ENCODE results near the gene GRM6. TPM values are rescaled to one million over a fixed set of nuclear protein-coding genes. Genes with fewer than 3 reads are reported as not detected.

The GRM6 gene
- not detected for total RNA-seq
- polyA plus RNA-seq: not detected
- total RNA-seq: not detected

DNA sequence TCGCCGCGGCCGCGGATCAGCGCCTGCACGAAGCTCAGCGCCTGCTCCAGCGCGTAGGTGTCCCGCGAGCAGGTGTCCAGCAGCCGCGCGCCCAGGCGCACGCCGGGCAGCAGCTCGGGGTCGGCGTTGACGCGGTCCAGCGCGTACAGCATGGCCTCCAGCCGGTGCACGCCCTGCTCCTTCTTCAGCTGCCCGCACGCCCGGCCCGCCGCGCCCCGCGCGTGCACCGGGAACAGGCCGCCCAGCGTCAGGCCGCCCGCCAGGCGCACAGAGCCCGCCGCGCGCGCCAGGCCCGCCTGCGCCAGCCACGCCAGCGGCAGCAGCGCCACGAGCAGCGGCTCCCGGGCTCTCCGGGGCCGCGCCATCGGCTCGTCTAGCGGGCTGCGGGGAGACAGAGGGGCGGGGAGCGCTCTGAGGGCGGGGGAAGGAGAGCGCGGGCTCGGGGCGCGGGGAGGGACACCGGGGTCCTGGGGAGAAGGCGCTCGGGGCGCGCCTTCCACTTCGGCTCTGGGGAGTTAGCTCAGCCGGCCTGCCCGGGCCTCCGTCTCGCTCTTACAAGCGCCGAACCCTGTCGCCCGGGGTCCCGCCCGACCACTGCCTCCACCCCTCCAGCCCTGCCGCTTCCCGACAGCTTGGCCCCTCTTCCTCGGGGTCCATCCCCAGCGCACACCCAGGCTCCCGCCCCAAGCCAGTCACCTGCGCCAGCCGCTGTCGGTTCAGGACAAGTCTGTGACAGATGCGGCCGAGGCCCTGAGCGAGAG, at the start of gene GRM6:
TSS of gene GRM6 (minus strand) at position 741 of the 761 bp plus-strand sequence. CDS start at position 365, 376 bp downstream.
- peak within 1 kb of the TSS in 2 of 9 donors; percentile 25 to 62 for H3K27ac Mint-ChIP-seq
- no peaks in the 10 kb centered on the region for H3K4me1 ChIP-seq (ENCODE audit: control insufficient read depth in 2 of 2, insufficient read depth in 2 of 2, low read length in 2 of 2)
- ATAC-seq (no peak), DNase-seq (no peak)
- no peaks in the 10 kb centered on the region for H3K36me3 ChIP-seq (ENCODE audit: control insufficient read depth in 2 of 3, insufficient read depth in 3 of 3, low read length in 3 of 3)
- POLR2A ChIA-PET: no interaction called here
- peaks cover 0 to 15% (median 9%) of the 10 kb centered on the region in 7 donors for H3K4me1 Mint-ChIP-seq
- CTCF ChIA-PET: no interaction called here
- peak within 1 kb of the TSS in 3 of 10 donors; percentile 44 to 66 (median 46) for H3K4me3 Mint-ChIP-seq
- intact Hi-C loops (cut with micrococcal nuclease): no loop called here
- H3K9me3 ChIP-seq (ENCODE audit: control insufficient read depth in 2 of 3, low read length in 3 of 3): peaks cover 0 to 6% (median 0%) of the 10 kb centered on the region in 3 experiments
- H3K9me3 Mint-ChIP-seq: peaks cover 0 to 18% (median 6%) of the 10 kb centered on the region in 11 donors
- no peak within 1 kb of the TSS for H3K27ac ChIP-seq (ENCODE audit: low read depth, low read length)
- H3K27me3 ChIP-seq (ENCODE audit: control insufficient read depth in 2 of 2, insufficient read depth in 2 of 2, low read length in 2 of 2): no peaks in the 10 kb centered on the region
- peaks cover 0 to 9% (median 4%) of the 10 kb centered on the region in 5 donors for H3K36me3 Mint-ChIP-seq
- H3K4me3 ChIP-seq (ENCODE audit: low read length): no peak within 1 kb of the TSS
- peaks cover 22 to 42% (median 30%) of the 10 kb centered on the region in 5 donors for H3K27me3 Mint-ChIP-seq

DNA sequence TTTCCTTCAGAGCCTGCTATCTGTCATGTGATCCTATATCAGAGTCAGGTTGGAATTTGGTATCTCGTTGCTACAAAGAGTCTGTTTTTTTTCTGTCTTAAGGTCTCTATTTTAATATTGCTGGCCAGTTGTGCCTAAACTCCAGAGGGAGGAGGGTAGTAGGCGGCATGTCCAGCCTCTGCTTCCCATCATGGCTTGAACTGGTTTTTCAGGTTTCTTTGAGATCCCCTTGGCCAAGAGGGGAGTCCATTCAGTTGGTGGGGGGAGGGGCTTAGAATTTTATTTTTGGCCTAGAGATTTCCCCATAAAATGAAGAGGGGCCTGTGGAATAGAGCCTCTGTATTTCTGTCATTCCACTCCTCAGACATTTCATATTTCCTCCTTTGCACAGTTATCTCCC, 49.6 kb upstream of the GRM6 start:
- peaks cover 2 to 27% (median 6%) of the 10 kb centered on the region in 5 donors for H3K36me3 Mint-ChIP-seq
- H3K9me3 Mint-ChIP-seq: peaks cover 9 to 90% (median 46%) of the 10 kb centered on the region in 11 donors
- ATAC-seq (no peak), DNase-seq (no peak)
- H3K27ac Mint-ChIP-seq: no peak overlapping the region
- intact Hi-C loops (cut with micrococcal nuclease): no loop called here
- H3K4me3 Mint-ChIP-seq: no peak overlapping the region
- POLR2A ChIA-PET: no interaction called here
- CTCF ChIA-PET: no interaction called here
- no peak overlapping the region for H3K27ac ChIP-seq (ENCODE audit: low read depth, low read length)
- H3K4me3 ChIP-seq (ENCODE audit: low read length): no peak overlapping the region
- H3K27me3 Mint-ChIP-seq: peaks cover 0 to 18% (median 10%) of the 10 kb centered on the region in 5 donors
- no peaks in the 10 kb centered on the region for H3K4me1 Mint-ChIP-seq
- H3K27me3 ChIP-seq (ENCODE audit: control insufficient read depth in 2 of 2, insufficient read depth in 2 of 2, low read length in 2 of 2): no peaks in the 10 kb centered on the region
- no peaks in the 10 kb centered on the region for H3K4me1 ChIP-seq (ENCODE audit: control insufficient read depth in 2 of 2, insufficient read depth in 2 of 2, low read length in 2 of 2)
- H3K9me3 ChIP-seq (ENCODE audit: control insufficient read depth in 2 of 3, low read length in 3 of 3): peaks cover 0 to 20% (median 0%) of the 10 kb centered on the region in 3 experiments
- no peaks in the 10 kb centered on the region for H3K36me3 ChIP-seq (ENCODE audit: control insufficient read depth in 2 of 3, insufficient read depth in 3 of 3, low read length in 3 of 3)

DNA sequence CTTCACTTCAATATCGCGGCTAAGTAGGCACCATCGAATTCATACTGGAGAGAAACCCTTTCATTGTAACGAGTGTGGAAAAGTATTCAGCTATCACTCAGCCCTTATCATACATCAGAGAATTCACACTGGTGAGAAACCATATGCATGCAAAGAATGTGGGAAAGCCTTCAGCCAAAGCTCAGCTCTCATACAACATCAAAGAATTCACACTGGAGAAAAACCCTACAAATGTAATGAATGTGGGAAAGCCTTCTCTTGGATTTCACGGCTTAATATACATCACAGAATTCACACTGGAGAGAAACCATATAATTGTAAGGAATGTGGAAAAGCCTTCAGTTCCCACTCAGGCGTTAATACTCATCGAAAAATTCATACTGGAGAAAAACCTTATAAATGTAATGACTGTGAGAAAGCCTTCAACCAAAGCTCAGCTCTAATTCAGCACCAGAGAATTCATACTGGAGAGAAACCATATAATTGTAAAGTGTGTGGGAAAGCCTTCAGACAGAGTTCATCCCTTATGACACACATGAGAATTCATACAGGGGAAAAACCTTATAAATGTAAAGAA, 38.0 kb upstream of the GRM6 start:
- H3K4me1 ChIP-seq (ENCODE audit: control insufficient read depth in 2 of 2, insufficient read depth in 2 of 2, low read length in 2 of 2): no peaks in the 10 kb centered on the region
- Mint-ChIP-seq H3K4me1 (peaks cover 0 to 6% (median 0%) of the 10 kb centered on the region in 7 donors), H3K4me3 (no peak overlapping the region), H3K9me3 (peaks cover 33 to 100% (median 86%) of the 10 kb centered on the region in 11 donors), H3K36me3 (peaks cover 46 to 80% (median 58%) of the 10 kb centered on the region in 5 donors), H3K27ac (no peak overlapping the region), H3K27me3 (no peaks in the 10 kb centered on the region)
- H3K36me3 ChIP-seq (ENCODE audit: control insufficient read depth in 2 of 3, insufficient read depth in 3 of 3, low read length in 3 of 3): peaks cover 40 to 53% (median 45%) of the 10 kb centered on the region in 3 experiments
- ChIA-PET CTCF (no interaction called here), POLR2A (interaction anchor here (0.8 to 1.6 kb wide), 3 partner anchors 10 to 173 kb away, joined by 3 to 7 read pairs (median 4); partner anchors contain the start of genes ZNF354B, ZNF354C and ZNF879)
- ATAC-seq (no peak), DNase-seq (peak in 2 of 9 donors; percentile 4 to 9)
- H3K9me3 ChIP-seq (ENCODE audit: control insufficient read depth in 2 of 3, low read length in 3 of 3): peaks cover 27 to 91% (median 54%) of the 10 kb centered on the region in 3 experiments
- H3K27me3 ChIP-seq (ENCODE audit: control insufficient read depth in 2 of 2, insufficient read depth in 2 of 2, low read length in 2 of 2): no peaks in the 10 kb centered on the region
- intact Hi-C loops (cut with micrococcal nuclease): no loop called here
- H3K27ac ChIP-seq (ENCODE audit: low read depth, low read length): no peak overlapping the region
- no peak overlapping the region for H3K4me3 ChIP-seq (ENCODE audit: low read length)

DNA sequence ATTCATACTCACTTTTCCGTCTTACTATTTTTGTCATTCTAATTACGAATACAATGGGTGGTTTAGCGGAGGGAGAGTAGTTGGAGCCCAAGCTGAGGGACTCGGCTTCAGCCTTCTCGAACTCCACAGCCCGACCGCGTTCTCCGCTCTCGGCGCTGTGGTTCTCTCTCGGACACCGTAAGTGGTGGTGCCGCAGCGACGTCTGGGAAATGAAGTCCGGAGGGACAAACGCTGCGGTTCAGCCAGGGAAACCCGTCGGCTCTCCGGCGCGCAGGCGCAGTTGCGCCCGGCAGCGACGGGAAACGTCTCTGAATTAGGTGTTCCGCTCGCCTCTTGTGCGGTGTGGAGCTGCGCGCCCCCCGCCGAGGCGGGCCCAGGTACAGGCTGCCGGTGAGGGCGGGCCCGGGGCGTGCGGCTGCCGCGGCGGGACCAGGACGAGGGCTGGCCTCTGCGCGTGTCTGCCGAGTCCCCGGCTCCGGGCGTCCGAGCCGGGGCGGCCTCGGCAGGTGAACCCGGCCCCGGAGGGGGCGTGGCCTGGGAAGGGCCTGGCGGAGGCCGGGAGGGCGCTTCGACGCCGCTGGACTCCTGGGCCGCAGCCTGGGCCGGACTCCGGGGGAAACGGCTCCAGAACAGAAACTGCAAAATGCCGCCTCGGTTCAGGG, 28.5 kb upstream of the GRM6 start, which contains the start of gene ZNF879:
TSS of gene ZNF879 (plus strand) at position 277 of the 662 bp plus-strand sequence. CDS start 1,201 bp downstream, outside the sequence.
- peak within 1 kb of the TSS; percentile 77 to 94 (median 90) for H3K27ac Mint-ChIP-seq
- H3K36me3 Mint-ChIP-seq: peaks cover 18 to 39% (median 35%) of the 10 kb centered on the region in 5 donors
- Histone ChIP-seq H3K27me3 (ENCODE audit: control insufficient read depth in 2 of 2, insufficient read depth in 2 of 2, low read length in 2 of 2) (no peaks in the 10 kb centered on the region), H3K9me3 (ENCODE audit: control insufficient read depth in 2 of 3, low read length in 3 of 3) (peaks cover 0 to 33% (median 4%) of the 10 kb centered on the region in 3 experiments), H3K27ac (ENCODE audit: low read depth, low read length) (peak within 1 kb of the TSS; percentile 75), H3K4me1 (ENCODE audit: control insufficient read depth in 2 of 2, insufficient read depth in 2 of 2, low read length in 2 of 2) (peaks cover 8% of the 10 kb centered on the region in 2 donors), H3K4me3 (ENCODE audit: low read length) (peak within 1 kb of the TSS; percentile 63), H3K36me3 (ENCODE audit: control insufficient read depth in 2 of 3, insufficient read depth in 3 of 3, low read length in 3 of 3) (peaks cover 15 to 27% (median 16%) of the 10 kb centered on the region in 3 experiments)
- ChIA-PET CTCF (interaction anchor here (0.7 to 1.2 kb wide), 2 partner anchors 37 to 534 kb away, joined by 3 to 4 read pairs; partner anchors contain the start of gene ZNF354C), POLR2A (interaction anchor here (0.5 to 2.7 kb wide), 4 partner anchors 10 to 400 kb away, joined by 3 to 22 read pairs (median 5); partner anchors contain the start of genes ZNF354B and ZNF354C)
- H3K4me3 Mint-ChIP-seq: peak within 1 kb of the TSS; percentile 87 to 99 (median 95)
- DNase-seq (peak; percentile 88 to 96 (median 94)), ATAC-seq (peak; percentile 97)
- peaks cover 5 to 59% (median 30%) of the 10 kb centered on the region in 11 donors for H3K9me3 Mint-ChIP-seq
- H3K27me3 Mint-ChIP-seq: peaks cover 0 to 6% (median 5%) of the 10 kb centered on the region in 5 donors
- H3K4me1 Mint-ChIP-seq: peaks cover 5 to 18% (median 12%) of the 10 kb centered on the region in 7 donors
- intact Hi-C loops (cut with micrococcal nuclease): loop anchor here (1.0 to 10.0 kb wide), 10 partner anchors 37 to 789 kb away; partner anchors contain the start of genes CLK4 (in 2 of the 2), ZNF354B (in 2 of the 2), ZNF354C (in 2 of the 2) and HNRNPH1 (in 1 of the 2)

DNA sequence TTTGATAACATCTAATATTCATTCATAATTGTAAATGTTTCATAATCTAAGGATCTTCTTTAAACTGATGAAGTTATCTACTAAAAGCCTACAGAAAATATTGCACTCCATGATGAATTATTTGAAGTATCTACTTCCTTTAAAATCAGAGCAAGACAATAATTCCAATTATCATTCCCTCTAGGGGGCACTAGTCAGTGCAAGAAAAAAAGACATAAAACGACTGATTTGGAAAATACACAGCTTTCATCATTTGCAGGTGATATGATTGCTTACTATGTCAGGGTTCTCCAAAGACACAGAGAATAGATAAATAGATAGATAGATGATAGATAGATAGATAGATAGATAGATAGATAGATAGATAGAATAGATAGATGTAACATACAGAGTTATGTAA, 13.5 kb upstream of the GRM6 start:
- ATAC-seq (no peak), DNase-seq (no peak)
- Histone ChIP-seq H3K9me3 (ENCODE audit: control insufficient read depth in 2 of 3, low read length in 3 of 3) (peaks cover 0 to 13% (median 0%) of the 10 kb centered on the region in 3 experiments), H3K27me3 (ENCODE audit: control insufficient read depth in 2 of 2, insufficient read depth in 2 of 2, low read length in 2 of 2) (no peaks in the 10 kb centered on the region), H3K4me1 (ENCODE audit: control insufficient read depth in 2 of 2, insufficient read depth in 2 of 2, low read length in 2 of 2) (no peaks in the 10 kb centered on the region), H3K4me3 (ENCODE audit: low read length) (no peak overlapping the region), H3K27ac (ENCODE audit: low read depth, low read length) (no peak overlapping the region), H3K36me3 (ENCODE audit: control insufficient read depth in 2 of 3, insufficient read depth in 3 of 3, low read length in 3 of 3) (no peaks in the 10 kb centered on the region)
- H3K36me3 Mint-ChIP-seq: peaks cover 0 to 14% (median 0%) of the 10 kb centered on the region in 5 donors
- peaks cover 2 to 82% (median 40%) of the 10 kb centered on the region in 11 donors for H3K9me3 Mint-ChIP-seq
- peaks cover 0 to 16% (median 11%) of the 10 kb centered on the region in 5 donors for H3K27me3 Mint-ChIP-seq
- intact Hi-C loops (cut with micrococcal nuclease): no loop called here
- ChIA-PET CTCF (no interaction called here), POLR2A (no interaction called here)
- H3K4me1 Mint-ChIP-seq: no peaks in the 10 kb centered on the region
- H3K27ac Mint-ChIP-seq: no peak overlapping the region
- H3K4me3 Mint-ChIP-seq: no peak overlapping the region

DNA sequence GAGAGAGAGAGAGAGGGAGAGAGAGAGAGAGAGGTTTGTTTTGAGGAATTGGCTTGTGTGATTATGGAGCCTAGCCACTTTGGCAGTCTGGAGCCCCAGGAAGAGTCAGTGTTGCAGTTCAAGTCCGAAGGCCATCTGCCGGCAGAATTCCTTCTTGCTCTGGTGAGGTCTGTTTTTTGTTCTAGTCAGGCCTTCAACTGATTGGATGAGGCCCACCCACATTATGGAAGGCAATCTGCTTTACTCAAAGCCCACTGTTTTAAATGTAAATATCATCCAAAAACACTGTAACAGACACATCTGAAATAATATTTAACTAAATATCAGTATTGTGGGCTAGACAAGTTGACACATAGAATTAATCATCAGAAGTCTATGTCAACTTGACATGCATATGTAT, 11.4 kb upstream of the GRM6 start:
- Histone ChIP-seq H3K9me3 (ENCODE audit: control insufficient read depth in 2 of 3, low read length in 3 of 3) (peaks cover 0 to 7% (median 0%) of the 10 kb centered on the region in 3 experiments), H3K27ac (ENCODE audit: low read depth, low read length) (no peak overlapping the region), H3K27me3 (ENCODE audit: control insufficient read depth in 2 of 2, insufficient read depth in 2 of 2, low read length in 2 of 2) (no peaks in the 10 kb centered on the region), H3K4me1 (ENCODE audit: control insufficient read depth in 2 of 2, insufficient read depth in 2 of 2, low read length in 2 of 2) (no peaks in the 10 kb centered on the region), H3K4me3 (ENCODE audit: low read length) (no peak overlapping the region), H3K36me3 (ENCODE audit: control insufficient read depth in 2 of 3, insufficient read depth in 3 of 3, low read length in 3 of 3) (no peaks in the 10 kb centered on the region)
- Mint-ChIP-seq H3K9me3 (peaks cover 2 to 81% (median 44%) of the 10 kb centered on the region in 11 donors), H3K4me3 (no peak overlapping the region), H3K4me1 (no peaks in the 10 kb centered on the region), H3K27me3 (peaks cover 0 to 27% (median 19%) of the 10 kb centered on the region in 5 donors), H3K36me3 (peaks cover 0 to 17% (median 0%) of the 10 kb centered on the region in 5 donors), H3K27ac (no peak overlapping the region)
- ChIA-PET POLR2A (no interaction called here), CTCF (no interaction called here)
- intact Hi-C loops (cut with micrococcal nuclease): no loop called here
- no peak for DNase-seq
- ATAC-seq: no peak

Measured in naive thymus-derived CD4-positive, alpha-beta T cell (primary cell).